Stromal cell of bone marrow (primary cell): ENCODE data around the gene PIGR.

ENCODE experiments used
- DNase-seq: peaks from one replicate; pipeline ENCODE4 v3.0.0-alpha.2; 2012; ENCODE audit warnings: low read depth

The PIGR gene

GRCh38 chr1:206960676-206961386 lies 14.6 kb upstream of the PIGR start:
- DNase-seq, result no peak

GRCh38 chr1:206958144-206958543 lies 11.9 kb upstream of the PIGR start:
- DNase-seq, result no peak

GRCh38 chr1:206957639-206958038 lies 11.4 kb upstream of the PIGR start:
- DNase-seq, result no peak

GRCh38 chr1:206955476-206956451 lies 9.5 kb upstream of the PIGR start:
- no peak for DNase-seq

GRCh38 chr1:206954459-206955342 lies 8.4 kb upstream of the PIGR start:
- no peak for DNase-seq

- DNase-seq, result no peak
Observed at GRCh38 chr1:206953626-206954025, 7.4 kb upstream of the PIGR start.

GRCh38 chr1:206953126-206953525 lies 6.9 kb upstream of the PIGR start:
- DNase-seq, result no peak

- DNase-seq, result no peak
Observed at GRCh38 chr1:206952171-206952570, 5.9 kb upstream of the PIGR start.

- DNase-seq, result no peak
Observed at GRCh38 chr1:206951318-206952100, 5.2 kb upstream of the PIGR start.

- no peak for DNase-seq
Observed at GRCh38 chr1:206949641-206950040, 3.4 kb upstream of the PIGR start.

- DNase-seq, result no peak
Observed at GRCh38 chr1:206949208-206949607, 2.9 kb upstream of the PIGR start.

- no peak for DNase-seq
Observed at GRCh38 chr1:206947255-206947654, 989 bp upstream of the PIGR start.

- DNase-seq, result no peak
Observed at GRCh38 chr1:206945779-206946178, 487 bp downstream of the PIGR start.

GRCh38 chr1:206944703-206945102 lies 1.6 kb downstream of the PIGR start:
- DNase-seq, result no peak

- no peak for DNase-seq
Observed at GRCh38 chr1:206941766-206942418, 4.4 kb downstream of the PIGR start.

GRCh38 chr1:206940588-206940936 lies 5.7 kb downstream of the PIGR start:
- DNase-seq, result no peak

- no peak for DNase-seq
Observed at GRCh38 chr1:206939841-206940587, 6.3 kb downstream of the PIGR start.

- DNase-seq, result no peak
Observed at GRCh38 chr1:206939131-206939530, 7.1 kb downstream of the PIGR start.

GRCh38 chr1:206937425-206937824 lies 8.8 kb downstream of the PIGR start:
- no peak for DNase-seq

- no peak for DNase-seq
Observed at GRCh38 chr1:206935491-206936067, 10.7 kb downstream of the PIGR start.
